Measurements from ENCODE around the gene NKX1-1. TPM values are rescaled to one million over a fixed set of nuclear protein-coding genes. Genes with fewer than 3 reads are reported as not detected.

The NKX1-1 gene
- total RNA-seq, 1 experiment from 2014 or later: not detected

DNA sequence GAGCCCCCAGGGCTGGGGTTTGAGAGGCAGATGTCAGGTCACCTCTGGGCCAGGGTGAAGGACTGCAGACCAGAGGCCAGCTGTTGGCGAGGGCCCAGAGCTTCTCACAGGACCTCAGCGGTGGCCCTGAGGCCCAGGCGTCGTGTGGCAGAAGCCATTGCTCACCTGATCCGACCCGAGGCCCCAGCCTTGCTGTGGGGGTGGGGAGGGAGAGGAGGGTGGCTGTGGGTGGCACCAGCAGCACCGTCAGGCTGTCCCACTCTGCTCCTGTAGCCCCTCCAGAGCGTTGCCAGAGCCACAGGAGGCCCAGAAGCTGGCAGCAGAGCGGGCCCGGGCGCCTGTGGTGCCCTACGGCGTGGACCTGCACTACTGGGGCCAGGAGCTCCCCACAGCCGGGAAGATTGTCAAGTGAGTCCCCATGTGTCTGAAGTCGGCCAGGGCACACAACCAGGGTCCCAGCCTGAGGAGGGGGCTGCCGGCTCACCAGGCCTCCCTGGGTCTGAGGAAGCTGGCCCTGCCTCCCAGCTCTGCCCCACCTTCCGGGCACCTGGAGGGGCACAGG lies 30.4 kb downstream of the NKX1-1 start:
- in situ Hi-C loops (cut with HindIII; ENCODE audit: low pct_unique_long_range_greater_than_20kb, low sequenced_read_pairs) (no loop called here), intact Hi-C loops (cut with micrococcal nuclease; ENCODE audit: unreplicated experiment) (no loop called here)
- no TSS peak for BruUV-seq (replicated peaks)
- DNase-seq (ENCODE audit: low read depth, low spot score) (no peak), ATAC-seq (no peak)
- H3K4me1 ChIP-seq (ENCODE audit: control insufficient read depth, insufficient read depth, low read length): no peaks in the 10 kb centered on the region
- H3K27ac ChIP-seq (ENCODE audit: low read length): no peak overlapping the region
- H3K36me3 ChIP-seq (ENCODE audit: control insufficient read depth, insufficient read depth, low read length): no peaks in the 10 kb centered on the region
- no peaks in the 10 kb centered on the region for H3K9me3 ChIP-seq (ENCODE audit: control insufficient read depth, insufficient read depth, low read depth, low read length)
- POLR2A ChIA-PET: no interaction called here
- H3K4me3 ChIP-seq (ENCODE audit: low read depth in 2 of 2, low read length in 2 of 2): no peak overlapping the region
- CTCF ChIA-PET: no interaction called here
- TF ChIP-seq POLR2AphosphoS5 (IDR thresholded peaks at IDR 0.05; ENCODE audit: low read depth, low read length) (no peak), TCF7L2 (IDR thresholded peaks at IDR 0.05; ENCODE audit: low read depth, low read length) (no peak), SIN3A (IDR thresholded peaks at IDR 0.05; ENCODE audit: borderline replicate concordance, insufficient read depth, low read depth, low read length) (no peak)
- TF ChIP-seq, protein P1, sequence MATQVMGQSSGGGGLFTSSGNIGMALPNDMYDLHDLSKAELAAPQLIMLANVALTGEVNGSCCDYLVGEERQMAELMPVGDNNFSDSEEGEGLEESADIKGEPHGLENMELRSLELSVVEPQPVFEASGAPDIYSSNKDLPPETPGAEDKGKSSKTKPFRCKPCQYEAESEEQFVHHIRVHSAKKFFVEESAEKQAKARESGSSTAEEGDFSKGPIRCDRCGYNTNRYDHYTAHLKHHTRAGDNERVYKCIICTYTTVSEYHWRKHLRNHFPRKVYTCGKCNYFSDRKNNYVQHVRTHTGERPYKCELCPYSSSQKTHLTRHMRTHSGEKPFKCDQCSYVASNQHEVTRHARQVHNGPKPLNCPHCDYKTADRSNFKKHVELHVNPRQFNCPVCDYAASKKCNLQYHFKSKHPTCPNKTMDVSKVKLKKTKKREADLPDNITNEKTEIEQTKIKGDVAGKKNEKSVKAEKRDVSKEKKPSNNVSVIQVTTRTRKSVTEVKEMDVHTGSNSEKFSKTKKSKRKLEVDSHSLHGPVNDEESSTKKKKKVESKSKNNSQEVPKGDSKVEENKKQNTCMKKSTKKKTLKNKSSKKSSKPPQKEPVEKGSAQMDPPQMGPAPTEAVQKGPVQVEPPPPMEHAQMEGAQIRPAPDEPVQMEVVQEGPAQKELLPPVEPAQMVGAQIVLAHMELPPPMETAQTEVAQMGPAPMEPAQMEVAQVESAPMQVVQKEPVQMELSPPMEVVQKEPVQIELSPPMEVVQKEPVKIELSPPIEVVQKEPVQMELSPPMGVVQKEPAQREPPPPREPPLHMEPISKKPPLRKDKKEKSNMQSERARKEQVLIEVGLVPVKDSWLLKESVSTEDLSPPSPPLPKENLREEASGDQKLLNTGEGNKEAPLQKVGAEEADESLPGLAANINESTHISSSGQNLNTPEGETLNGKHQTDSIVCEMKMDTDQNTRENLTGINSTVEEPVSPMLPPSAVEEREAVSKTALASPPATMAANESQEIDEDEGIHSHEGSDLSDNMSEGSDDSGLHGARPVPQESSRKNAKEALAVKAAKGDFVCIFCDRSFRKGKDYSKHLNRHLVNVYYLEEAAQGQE (IDR thresholded peaks at IDR 0.05; ENCODE audit: insufficient read depth in 1 of 2, low read depth in 2 of 2, low read length in 1 of 2): no peak
- TF ChIP-seq, protein P2, sequence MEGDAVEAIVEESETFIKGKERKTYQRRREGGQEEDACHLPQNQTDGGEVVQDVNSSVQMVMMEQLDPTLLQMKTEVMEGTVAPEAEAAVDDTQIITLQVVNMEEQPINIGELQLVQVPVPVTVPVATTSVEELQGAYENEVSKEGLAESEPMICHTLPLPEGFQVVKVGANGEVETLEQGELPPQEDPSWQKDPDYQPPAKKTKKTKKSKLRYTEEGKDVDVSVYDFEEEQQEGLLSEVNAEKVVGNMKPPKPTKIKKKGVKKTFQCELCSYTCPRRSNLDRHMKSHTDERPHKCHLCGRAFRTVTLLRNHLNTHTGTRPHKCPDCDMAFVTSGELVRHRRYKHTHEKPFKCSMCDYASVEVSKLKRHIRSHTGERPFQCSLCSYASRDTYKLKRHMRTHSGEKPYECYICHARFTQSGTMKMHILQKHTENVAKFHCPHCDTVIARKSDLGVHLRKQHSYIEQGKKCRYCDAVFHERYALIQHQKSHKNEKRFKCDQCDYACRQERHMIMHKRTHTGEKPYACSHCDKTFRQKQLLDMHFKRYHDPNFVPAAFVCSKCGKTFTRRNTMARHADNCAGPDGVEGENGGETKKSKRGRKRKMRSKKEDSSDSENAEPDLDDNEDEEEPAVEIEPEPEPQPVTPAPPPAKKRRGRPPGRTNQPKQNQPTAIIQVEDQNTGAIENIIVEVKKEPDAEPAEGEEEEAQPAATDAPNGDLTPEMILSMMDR (IDR thresholded peaks at IDR 0.05): no peak
- no peaks in the 10 kb centered on the region for H3K27me3 ChIP-seq (ENCODE audit: control insufficient read depth, insufficient read depth, low read length)

DNA sequence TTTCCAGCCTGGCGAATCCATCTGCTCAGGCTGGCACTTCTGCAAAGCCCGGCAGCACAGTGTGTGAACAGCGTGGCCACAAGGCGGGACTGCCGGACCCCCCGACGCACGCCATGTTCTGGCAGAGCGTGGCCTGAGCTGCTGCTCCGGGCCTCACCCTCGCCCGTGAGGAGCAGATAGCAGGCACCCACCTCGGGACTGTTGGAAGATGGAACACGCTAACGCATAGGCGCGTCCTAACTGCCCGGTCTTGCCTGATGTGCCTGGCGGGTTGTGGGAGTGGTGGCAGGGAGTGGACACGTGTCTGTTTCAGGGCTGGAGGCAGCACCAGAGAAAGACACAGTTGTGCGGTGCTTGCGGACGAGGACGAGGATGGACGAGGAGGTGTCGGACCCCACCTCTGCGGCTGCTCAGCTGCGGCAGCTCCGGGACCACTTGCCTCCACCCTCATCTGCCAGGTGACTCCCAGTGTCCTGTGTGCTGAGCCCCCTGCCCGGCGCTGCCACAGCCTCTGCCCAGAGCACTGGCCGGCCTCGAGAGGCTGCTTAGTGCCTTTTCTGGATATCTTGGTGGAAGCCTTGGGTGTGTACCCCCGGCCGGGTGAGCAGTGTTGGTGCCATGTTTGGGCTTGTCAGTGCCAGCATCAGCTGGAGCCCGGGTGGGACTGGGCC lies 31.1 kb downstream of the NKX1-1 start:
- no peak for ATAC-seq
- DNase-seq (ENCODE audit: low read depth, low spot score): no peak
- no peak overlapping the region for H3K4me3 ChIP-seq (ENCODE audit: low read depth in 2 of 2, low read length in 2 of 2)
- H3K27ac ChIP-seq (ENCODE audit: low read length): no peak overlapping the region
- BruUV-seq (replicated peaks): no TSS peak
- no peaks in the 10 kb centered on the region for H3K4me1 ChIP-seq (ENCODE audit: control insufficient read depth, insufficient read depth, low read length)
- no peaks in the 10 kb centered on the region for H3K27me3 ChIP-seq (ENCODE audit: control insufficient read depth, insufficient read depth, low read length)
- H3K36me3 ChIP-seq (ENCODE audit: control insufficient read depth, insufficient read depth, low read length): no peaks in the 10 kb centered on the region
- no peak for TF ChIP-seq TCF7L2 (IDR thresholded peaks at IDR 0.05; ENCODE audit: low read depth, low read length)
- no peak for TF ChIP-seq SIN3A (IDR thresholded peaks at IDR 0.05; ENCODE audit: borderline replicate concordance, insufficient read depth, low read depth, low read length)
- TF ChIP-seq, protein P2 (IDR thresholded peaks at IDR 0.05): no peak
- TF ChIP-seq, protein P1 (IDR thresholded peaks at IDR 0.05; ENCODE audit: insufficient read depth in 1 of 2, low read depth in 2 of 2, low read length in 1 of 2): no peak
- no peak for TF ChIP-seq POLR2AphosphoS5 (IDR thresholded peaks at IDR 0.05; ENCODE audit: low read depth, low read length)
- intact Hi-C loops (cut with micrococcal nuclease; ENCODE audit: unreplicated experiment) (no loop called here), in situ Hi-C loops (cut with HindIII; ENCODE audit: low pct_unique_long_range_greater_than_20kb, low sequenced_read_pairs) (no loop called here)
- CTCF ChIA-PET: no interaction called here
- POLR2A ChIA-PET: no interaction called here
- H3K9me3 ChIP-seq (ENCODE audit: control insufficient read depth, insufficient read depth, low read depth, low read length): no peaks in the 10 kb centered on the region
